Upper lobe of left lung (tissue), 4 donors: ENCODE measurements around the gene KIF26B.

Source experiments
- CTCF ChIP-seq, 6 experiments: fragments of 450-650 bp in 4 of 6; fragments of 200-600 bp in 2 of 6; sonication (generic) in 2 of 6; IDR thresholded peaks; one replicate each; pipeline ENCODE4 v1.5.1; 2016 to 2019; ENCODE audit warnings: antibody characterized with exemption in 6 of 6
- POLR2A ChIP-seq, 4 donors: fragments of 450-650 bp; IDR thresholded peaks; one replicate each; pipeline ENCODE4 v1.5.1; 2016 to 2017; ENCODE audit warnings: antibody characterized with exemption in 4 of 4, mild to moderate bottlenecking in 2 of 4
- POLR2AphosphoS5 ChIP-seq, 2 donors: sonication (generic); formaldehyde crosslinking; IDR thresholded peaks; one replicate each; pipeline ENCODE4 v1.5.1; 2017; ENCODE audit warnings: antibody characterized with exemption in 2 of 2

- TF ChIP-seq CTCF (IDR thresholded peaks at IDR 0.05) (no peak), POLR2A (IDR thresholded peaks at IDR 0.05) (no peak), POLR2AphosphoS5 (IDR thresholded peaks at IDR 0.05) (no peak)
These were observed 47.0 kb upstream of the KIF26B start for GRCh38 chr1:245107776-245108114.
